NCI-H2196 (cell line): ENCODE measurements around the gene CYSLTR2.

ENCODE experiments used
- DNase-seq: peaks from one replicate; lab custom pipeline; 2025; ENCODE audit not compliant: unreplicated experiment; lab: John Stamatoyannopoulos, UW

CYSLTR2 gene

DNA sequence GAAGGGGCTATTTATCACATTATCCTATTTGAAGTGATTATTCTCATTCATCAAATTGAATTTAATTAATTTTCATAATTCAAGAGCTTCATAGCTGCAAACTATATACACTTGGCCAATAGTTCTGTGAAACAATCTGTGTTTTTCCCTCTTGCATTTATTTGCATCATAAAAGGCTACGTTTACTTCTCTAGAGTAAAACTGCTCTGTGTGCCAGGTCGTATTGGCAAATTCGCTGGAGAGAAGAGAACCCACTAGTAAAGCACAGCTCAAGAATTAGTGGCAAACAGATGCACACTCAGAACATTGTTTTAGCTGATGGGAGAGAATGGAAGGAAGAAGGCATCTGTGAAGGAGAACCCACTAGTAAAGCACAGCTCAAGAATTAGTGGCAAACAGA is 81.8 kb downstream of the CYSLTR2 start:
- no peak for DNase-seq

- DNase-seq, result no peak
These were observed 84.0 kb downstream of the CYSLTR2 start for GRCh38 chr13:48737689-48738088.

- no peak for DNase-seq
These were observed 84.6 kb downstream of the CYSLTR2 start for GRCh38 chr13:48738311-48738710.

GRCh38 chr13:48739386-48739964 is 85.7 kb downstream of the CYSLTR2 start:
- no peak for DNase-seq

- no peak for DNase-seq
These were observed 87.6 kb downstream of the CYSLTR2 start for GRCh38 chr13:48741377-48741776.

GRCh38 chr13:48746821-48747220 is 93.1 kb downstream of the CYSLTR2 start:
- DNase-seq, result no peak

- no peak for DNase-seq
These were observed 95.0 kb downstream of the CYSLTR2 start for GRCh38 chr13:48748681-48749080.

GRCh38 chr13:48749144-48749543 is 95.4 kb downstream of the CYSLTR2 start:
- no peak for DNase-seq

- no peak for DNase-seq
These were observed 96.2 kb downstream of the CYSLTR2 start for GRCh38 chr13:48749699-48750473.

DNA sequence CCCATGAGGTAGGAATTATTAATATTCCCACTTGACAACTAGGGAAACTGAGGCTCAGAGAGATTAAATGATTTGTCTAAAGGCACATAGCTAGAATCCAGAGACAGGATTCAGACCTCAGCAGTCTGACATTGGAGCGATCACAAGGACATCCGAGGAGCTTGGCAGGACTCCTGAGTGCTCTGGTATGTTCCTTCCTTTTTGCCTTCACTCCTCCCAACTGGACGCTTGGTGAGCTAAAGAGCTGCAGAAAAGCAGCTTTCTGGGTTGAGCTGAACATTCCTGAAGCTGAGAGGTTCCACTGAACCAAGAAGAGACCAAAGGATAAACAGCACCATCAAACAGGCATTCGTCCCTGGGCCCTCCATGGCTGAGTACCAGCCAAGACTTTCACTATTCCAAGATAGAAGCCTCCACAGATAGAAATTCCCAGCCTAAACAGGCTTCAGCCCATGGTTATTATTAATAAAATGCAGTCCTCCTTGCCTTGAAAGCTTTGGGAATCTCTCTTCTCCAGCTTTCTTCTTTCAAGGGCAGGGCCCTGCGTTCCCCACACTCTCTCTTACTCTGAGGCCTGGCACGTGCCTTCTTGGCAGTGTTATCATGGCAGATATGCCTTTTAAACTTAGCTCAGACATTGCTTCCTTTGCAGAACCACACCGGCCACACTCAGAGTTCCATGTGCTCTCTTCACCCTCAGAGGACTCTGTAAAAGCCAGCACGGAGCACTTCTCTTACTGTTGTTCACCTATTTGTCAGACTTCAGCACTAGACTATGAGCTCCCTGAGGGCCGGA is 97.1 kb downstream of the CYSLTR2 start:
- no peak for DNase-seq

DNA sequence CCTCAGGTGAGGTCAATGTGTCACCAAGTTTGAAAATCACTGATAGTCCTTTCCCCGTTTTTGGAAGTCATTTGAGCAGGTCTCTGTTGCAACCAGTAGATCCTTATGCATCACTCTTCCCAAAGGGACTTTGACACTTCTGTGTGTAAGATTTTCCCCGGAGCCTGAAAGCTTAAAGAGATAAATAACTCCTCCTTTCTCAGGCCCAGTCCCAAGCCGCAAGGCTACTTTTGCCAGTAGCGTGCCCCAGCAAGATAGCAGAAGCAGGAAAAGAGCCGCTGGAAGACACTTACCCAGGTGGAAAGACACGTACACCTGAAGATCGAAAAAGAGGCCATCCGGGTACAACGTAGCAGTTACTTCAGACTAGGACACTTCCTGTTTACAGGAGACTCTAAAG is 106.9 kb downstream of the CYSLTR2 start:
- DNase-seq, result no peak
